Mesendoderm (in vitro differentiated cells): ENCODE results near the gene OLFML2A.

Experiments used
- DNase-seq: peaks from one replicate; pipeline ENCODE4 v3.0.0; 2013
- H2AK5ac ChIP-seq: 2 replicates; pipeline ENCODE4 v1.6.1; 2013; ENCODE audit warnings: low read length, inconsistent platforms
- H2BK120ac ChIP-seq: 2 replicates; pipeline ENCODE4 v1.6.1; 2013; ENCODE audit warnings: low read depth, mild to moderate bottlenecking, low read length, moderate library complexity, mixed read lengths
- H2BK15ac ChIP-seq: replicated peaks from 2 replicates; pipeline ENCODE4 v1.6.1; 2013; ENCODE audit warnings: low read depth, mild to moderate bottlenecking, moderate library complexity
- H2BK5ac ChIP-seq: 2 replicates; pipeline ENCODE4 v1.6.1; 2013; ENCODE audit warnings: low read length, inconsistent platforms
- H3K18ac ChIP-seq: 2 replicates; pipeline ENCODE4 v1.6.1; 2013; ENCODE audit warnings: mild to moderate bottlenecking, low read length, mixed read lengths
- H3K23ac ChIP-seq: one replicate; pipeline ENCODE4 v1.6.1; 2013; ENCODE audit warnings: low read length
- H3K27ac ChIP-seq: 2 replicates; pipeline ENCODE4 v1.5.1; 2013; ENCODE audit warnings: low read depth, mild to moderate bottlenecking, inconsistent platforms, low read length, moderate library complexity
- H3K27me3 ChIP-seq: 2 replicates; pipeline ENCODE4 v1.6.1; 2013; ENCODE audit warnings: low read length, control low read depth, mild to moderate bottlenecking, inconsistent platforms; ENCODE audit not compliant: insufficient read depth, poor library complexity
- H3K36me3 ChIP-seq: 2 replicates; pipeline ENCODE4 v1.6.1; 2013; ENCODE audit warnings: low read length, inconsistent platforms; ENCODE audit not compliant: control insufficient read depth, insufficient read depth
- H3K4ac ChIP-seq: one replicate; pipeline ENCODE4 v1.6.1; 2013; ENCODE audit warnings: low read depth, mild to moderate bottlenecking, low read length, moderate library complexity
- H3K4me1 ChIP-seq: 2 replicates; pipeline ENCODE4 v1.6.1; 2013; ENCODE audit warnings: low read depth, low read length, inconsistent platforms; ENCODE audit not compliant: control insufficient read depth
- H3K4me2 ChIP-seq: 2 replicates; pipeline ENCODE4 v1.6.1; 2013; ENCODE audit warnings: low read length
- H3K4me3 ChIP-seq: 2 replicates; pipeline ENCODE4 v1.5.1; 2013; ENCODE audit warnings: mild to moderate bottlenecking, low read length
- H3K56ac ChIP-seq: one replicate; pipeline ENCODE4 v1.6.1; 2013; ENCODE audit warnings: low read length
- H3K79me1 ChIP-seq: 2 replicates; pipeline ENCODE4 v1.6.1; 2013; ENCODE audit warnings: low read length, inconsistent platforms
- H3K79me2 ChIP-seq: 2 replicates; pipeline ENCODE4 v1.6.1; 2013; ENCODE audit warnings: mild to moderate bottlenecking, low read length; ENCODE audit not compliant: control insufficient read depth, insufficient read depth
- H3K9ac ChIP-seq: 2 replicates; pipeline ENCODE4 v1.6.1; 2013; ENCODE audit warnings: low read length, inconsistent platforms
- H4K5ac ChIP-seq: one replicate; pipeline ENCODE4 v1.6.1; 2013; ENCODE audit warnings: low read length
- H4K8ac ChIP-seq: one replicate; pipeline ENCODE4 v1.6.1; 2013; ENCODE audit warnings: low read depth, mild to moderate bottlenecking, control low read depth, low read length, moderate library complexity
- WGBS: extraction: QIAGEN DNeasy Blood & Tissue Kit; methylation state at CpG from one replicate; pipeline ENCODE4 v1.1.7; 2013; ENCODE audit warnings: low lambda C conversion rate, missing lambda C conversion rate; ENCODE audit not compliant: insufficient coverage; ENCODE audit errors: extremely low coverage; 5-methylcytosine and 5-hydroxymethylcytosine counted together

Gene OLFML2A

DNA sequence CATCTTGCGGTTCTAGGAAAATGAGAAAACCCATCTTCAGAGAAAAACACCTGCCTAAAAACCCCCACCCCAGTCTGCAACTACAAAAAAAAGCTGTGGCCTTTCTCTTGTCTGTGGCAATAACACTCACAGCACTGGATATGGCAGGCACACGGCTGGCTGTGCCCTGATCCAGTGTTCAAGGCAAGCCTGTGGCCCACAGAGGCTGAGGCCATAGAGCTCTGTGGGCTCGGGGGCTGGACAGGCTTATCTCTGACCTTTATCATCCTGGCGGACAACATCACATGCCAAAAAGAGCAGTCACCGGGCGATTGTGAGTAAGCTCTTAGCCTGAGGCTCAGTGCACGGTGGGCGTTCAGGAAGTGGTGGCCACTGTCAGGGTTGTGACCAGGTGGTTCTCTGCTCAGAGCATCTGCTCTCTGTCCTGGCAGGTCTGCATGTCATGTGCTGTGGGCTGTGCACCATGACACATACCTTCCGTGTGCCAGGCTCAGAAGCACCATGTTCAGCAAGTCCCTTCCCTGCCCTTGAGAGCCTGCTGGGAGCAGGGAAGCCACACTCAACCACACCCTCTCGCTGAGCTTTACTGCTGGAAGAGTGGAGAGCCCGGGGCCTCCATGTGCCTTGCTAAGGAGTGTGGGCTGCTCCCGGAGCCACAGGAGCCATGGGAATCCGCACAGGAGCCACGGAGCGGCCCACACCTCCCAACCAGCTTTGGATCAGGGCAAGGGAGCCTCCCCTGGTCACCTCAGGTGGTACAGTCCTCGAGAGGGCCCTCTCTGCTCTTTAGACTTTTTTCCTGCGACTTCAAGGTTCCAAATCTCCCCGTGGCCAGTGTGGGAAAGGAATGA is 41.7 kb downstream of the OLFML2A start:
- Histone ChIP-seq H3K4me1 (no peaks in the 10 kb centered on the region), H3K4me2 (no peak overlapping the region), H3K18ac (no peak overlapping the region), H3K4ac (no peak overlapping the region), H3K23ac (no peak overlapping the region), H3K56ac (peak overlapping the region; percentile 22), H4K8ac (no peak overlapping the region), H3K79me1 (no peaks in the 10 kb centered on the region), H3K9ac (no peak overlapping the region), H2BK5ac (no peak overlapping the region), H3K79me2 (no peaks in the 10 kb centered on the region), H3K36me3 (no peaks in the 10 kb centered on the region), H3K27ac (no peak overlapping the region), H2BK120ac (no peak overlapping the region), H3K27me3 (no peaks in the 10 kb centered on the region), H3K4me3 (no peak overlapping the region), H2BK15ac (no peak overlapping the region), H2AK5ac (no peak overlapping the region), H4K5ac (no peak overlapping the region)
- peak; percentile 67 for DNase-seq
- no CpG with 5 or more reads among the region's 18 CpGs for WGBS

DNA sequence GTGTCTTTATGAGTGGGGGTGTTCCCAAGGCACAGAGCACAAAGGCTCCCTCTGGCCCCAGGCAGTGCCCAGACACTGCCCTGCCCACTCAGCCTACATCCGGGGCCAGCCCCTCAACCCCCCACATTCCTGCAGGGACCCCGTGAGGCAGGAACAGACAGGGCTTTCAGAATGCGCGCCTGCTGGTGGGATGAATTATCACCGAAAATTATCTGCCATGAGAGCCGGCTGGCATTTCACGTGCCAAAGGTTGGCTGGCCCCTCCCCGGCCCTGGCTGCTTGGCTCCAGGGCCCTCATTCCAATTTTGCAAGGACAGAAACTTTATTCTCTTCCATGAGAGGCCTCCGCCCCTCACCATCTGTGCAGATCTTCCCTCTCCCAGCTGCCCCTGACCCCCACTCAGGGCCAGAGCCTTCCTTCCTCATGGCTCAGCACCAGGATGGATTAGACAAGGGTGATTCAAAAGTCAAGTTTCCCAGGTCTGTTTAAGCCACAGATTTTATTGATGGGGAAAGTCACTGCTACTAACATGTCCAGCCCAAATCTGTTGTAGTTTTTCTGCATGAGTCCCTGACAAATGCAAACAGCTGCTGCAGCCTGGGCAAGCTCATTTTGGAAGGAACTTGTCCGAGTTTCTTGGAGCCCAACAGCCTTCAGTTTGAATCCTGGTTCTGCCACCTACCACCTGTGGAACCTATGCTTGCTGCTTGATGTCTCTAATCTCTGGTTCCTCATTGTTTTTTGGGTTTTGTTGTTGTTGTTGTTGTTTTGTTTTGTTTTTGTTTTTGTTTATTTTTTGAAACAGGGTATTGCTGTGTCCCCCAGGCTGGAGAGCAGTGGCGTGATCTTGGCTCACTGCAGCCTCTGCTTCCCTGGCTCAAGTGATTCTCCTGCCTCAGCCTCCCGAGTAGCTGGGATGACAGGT is 44.0 kb downstream of the OLFML2A start:
- no peak overlapping the region for H2BK120ac ChIP-seq
- H3K36me3 ChIP-seq, result no peaks in the 10 kb centered on the region
- no peak overlapping the region for H3K9ac ChIP-seq
- H3K4me1 ChIP-seq, result no peaks in the 10 kb centered on the region
- H4K5ac ChIP-seq, result no peak overlapping the region
- no peak overlapping the region for H3K4ac ChIP-seq
- H2AK5ac ChIP-seq, result no peak overlapping the region
- no peaks in the 10 kb centered on the region for H3K79me2 ChIP-seq
- no CpG with 5 or more reads among the region's 12 CpGs for WGBS
- no peak overlapping the region for H4K8ac ChIP-seq
- no peaks in the 10 kb centered on the region for H3K27me3 ChIP-seq
- no peak overlapping the region for H3K56ac ChIP-seq
- no peak overlapping the region for H3K18ac ChIP-seq
- DNase-seq, result no peak
- no peak overlapping the region for H2BK15ac ChIP-seq
- no peak overlapping the region for H3K4me2 ChIP-seq
- H2BK5ac ChIP-seq, result no peak overlapping the region
- H3K23ac ChIP-seq, result no peak overlapping the region
- no peak overlapping the region for H3K27ac ChIP-seq
- no peaks in the 10 kb centered on the region for H3K79me1 ChIP-seq
- no peak overlapping the region for H3K4me3 ChIP-seq

DNA sequence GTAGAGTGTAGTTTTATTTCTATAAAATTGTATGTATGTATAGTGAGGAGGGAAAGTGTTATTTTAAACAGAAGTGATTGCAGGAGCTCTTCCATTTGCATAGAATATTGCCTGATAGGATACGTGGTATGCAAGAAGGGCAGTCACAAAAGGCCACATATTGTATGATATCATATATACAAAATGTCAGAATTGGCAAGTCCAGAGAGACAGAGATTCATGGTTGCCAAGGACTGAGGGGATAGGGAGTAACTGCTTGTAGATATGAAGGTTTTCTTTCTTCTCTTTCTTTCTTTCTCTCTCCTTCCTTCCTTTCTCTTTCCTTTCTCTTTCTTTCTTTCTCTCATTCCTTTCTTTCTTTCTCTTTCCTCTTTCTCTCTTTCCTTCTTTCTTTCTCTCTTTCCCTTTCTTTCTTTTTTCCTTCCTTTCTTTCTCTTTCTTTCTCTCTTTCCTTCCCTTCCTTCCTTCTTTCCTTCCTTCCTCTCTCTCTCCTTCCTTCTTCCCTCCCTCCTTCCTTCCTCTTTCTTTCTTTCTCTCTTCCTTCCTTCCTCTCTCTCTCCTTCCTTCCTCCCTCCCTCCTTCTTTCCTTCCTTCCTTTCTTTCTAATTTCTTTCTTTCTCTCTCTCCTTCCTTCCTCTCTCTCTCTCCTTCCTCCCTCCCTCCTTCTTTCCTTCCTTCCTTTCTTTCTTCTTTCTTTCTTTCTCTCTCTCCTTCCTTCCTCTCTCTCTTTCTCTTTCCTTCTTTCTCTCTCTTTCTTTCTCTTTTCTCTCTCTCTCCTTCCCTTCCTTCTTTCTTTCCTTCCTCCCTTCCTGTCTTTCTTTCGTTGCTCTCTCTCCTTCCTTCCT is 51.8 kb downstream of the OLFML2A start:
- Histone ChIP-seq H3K4me2 (no peak overlapping the region), H4K5ac (no peak overlapping the region), H3K27me3 (no peaks in the 10 kb centered on the region), H3K4me1 (no peaks in the 10 kb centered on the region), H3K79me1 (no peaks in the 10 kb centered on the region), H3K23ac (no peak overlapping the region), H2BK15ac (no peak overlapping the region), H3K9ac (no peak overlapping the region), H2BK5ac (no peak overlapping the region), H3K56ac (no peak overlapping the region), H3K27ac (no peak overlapping the region), H2BK120ac (no peak overlapping the region), H3K4ac (no peak overlapping the region), H4K8ac (no peak overlapping the region), H3K4me3 (no peak overlapping the region), H3K79me2 (no peaks in the 10 kb centered on the region), H2AK5ac (no peak overlapping the region), H3K36me3 (no peaks in the 10 kb centered on the region), H3K18ac (no peak overlapping the region)
- WGBS, result no CpG with 5 or more reads among the region's 2 CpGs
- DNase-seq, result no peak

DNA sequence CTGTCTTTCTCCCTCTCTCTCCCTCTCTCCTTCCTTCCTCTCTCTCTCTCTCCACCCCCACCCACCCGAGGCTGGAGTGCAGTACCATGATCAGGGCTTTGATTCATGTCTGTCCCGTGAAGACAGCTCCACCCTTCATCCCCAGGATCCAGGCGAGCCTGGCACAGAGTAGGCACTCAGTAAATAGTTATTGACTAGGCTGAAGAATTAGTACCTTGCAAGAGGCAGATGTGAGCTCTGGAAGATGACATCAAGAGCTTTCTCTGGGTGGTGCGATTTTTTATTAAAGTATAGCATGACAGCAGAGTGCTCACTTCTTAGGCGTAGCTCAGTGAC is 52.4 kb downstream of the OLFML2A start:
- H3K27me3 ChIP-seq, result no peaks in the 10 kb centered on the region
- H2AK5ac ChIP-seq, result no peak overlapping the region
- H2BK120ac ChIP-seq, result no peak overlapping the region
- no peak overlapping the region for H3K56ac ChIP-seq
- no peaks in the 10 kb centered on the region for H3K4me1 ChIP-seq
- H3K23ac ChIP-seq, result no peak overlapping the region
- H3K79me2 ChIP-seq, result no peaks in the 10 kb centered on the region
- H3K4me3 ChIP-seq, result no peak overlapping the region
- H3K9ac ChIP-seq, result no peak overlapping the region
- no peak overlapping the region for H2BK5ac ChIP-seq
- no peak overlapping the region for H4K8ac ChIP-seq
- no peaks in the 10 kb centered on the region for H3K36me3 ChIP-seq
- WGBS, result no CpG with 5 or more reads among the region's 5 CpGs
- H4K5ac ChIP-seq, result no peak overlapping the region
- no peak overlapping the region for H3K4ac ChIP-seq
- H3K18ac ChIP-seq, result no peak overlapping the region
- no peak overlapping the region for H3K27ac ChIP-seq
- H3K4me2 ChIP-seq, result no peak overlapping the region
- H2BK15ac ChIP-seq, result no peak overlapping the region
- DNase-seq, result no peak
- H3K79me1 ChIP-seq, result no peaks in the 10 kb centered on the region

DNA sequence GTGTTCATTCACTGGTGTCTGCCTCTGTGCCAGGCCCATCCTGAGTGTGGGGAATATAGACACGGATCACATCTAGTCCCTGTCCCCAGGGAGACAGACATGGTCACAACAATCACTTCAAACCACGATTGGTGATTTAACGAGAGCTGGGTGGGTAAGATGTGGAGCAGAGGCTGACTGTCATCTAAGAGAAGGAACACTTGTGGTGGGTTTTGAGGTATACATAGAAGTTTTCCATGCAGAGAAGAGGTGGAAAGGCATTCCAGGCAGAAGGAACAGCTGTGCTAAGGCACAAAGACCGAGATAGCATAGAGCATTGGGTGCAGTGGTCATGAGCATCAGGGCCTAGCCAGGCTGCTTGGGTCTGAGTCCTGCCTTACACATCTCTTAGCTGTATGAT is 53.7 kb downstream of the OLFML2A start:
- DNase-seq, result no peak
- Histone ChIP-seq H3K4me2 (no peak overlapping the region), H3K4me3 (no peak overlapping the region), H3K79me1 (no peaks in the 10 kb centered on the region), H3K4ac (no peak overlapping the region), H2BK120ac (no peak overlapping the region), H2AK5ac (no peak overlapping the region), H3K27ac (no peak overlapping the region), H2BK5ac (no peak overlapping the region), H3K27me3 (no peaks in the 10 kb centered on the region), H2BK15ac (no peak overlapping the region), H4K8ac (no peak overlapping the region), H3K56ac (no peak overlapping the region), H3K79me2 (no peaks in the 10 kb centered on the region), H3K4me1 (no peaks in the 10 kb centered on the region), H3K23ac (no peak overlapping the region), H4K5ac (no peak overlapping the region), H3K9ac (no peak overlapping the region), H3K18ac (no peak overlapping the region), H3K36me3 (no peaks in the 10 kb centered on the region)
- no CpG with 5 or more reads among the region's 4 CpGs for WGBS
